ENCODE measurements around the gene ART1.

The ART1 gene

GRCh38 chr11:3666023-3666530 lies 21.1 kb downstream of the ART1 start:
- no peak for DNase-seq

GRCh38 chr11:3667149-3668035 lies 22.5 kb downstream of the ART1 start:
- no peak for DNase-seq

- no peak for DNase-seq
Observed at GRCh38 chr11:3669128-3669527, 24.2 kb downstream of the ART1 start.

- DNase-seq: no peak
Observed at GRCh38 chr11:3669742-3670183, 24.8 kb downstream of the ART1 start.

GRCh38 chr11:3671334-3672254 lies 26.7 kb downstream of the ART1 start, which contains the start of gene CHRNA10:
Gene CHRNA10 (minus strand): TSS chr11:3671384. CDS start chr11:3671312, 72 bp downstream.
- no peak for DNase-seq

- DNase-seq: peak; percentile 12
Observed at GRCh38 chr11:3674189-3674588, 29.3 kb downstream of the ART1 start.

- DNase-seq: no peak
Observed at GRCh38 chr11:3675971-3676370, 31.0 kb downstream of the ART1 start.

GRCh38 chr11:3679077-3679476 lies 34.1 kb downstream of the ART1 start:
- no peak for DNase-seq

GRCh38 chr11:3683039-3683438 lies 38.1 kb downstream of the ART1 start:
- DNase-seq: no peak

- no peak for DNase-seq
Observed at GRCh38 chr11:3684129-3684818, 39.3 kb downstream of the ART1 start.

GRCh38 chr11:3684819-3685172 lies 39.9 kb downstream of the ART1 start:
- DNase-seq: no peak

GRCh38 chr11:3685923-3686322 lies 41.0 kb downstream of the ART1 start:
- DNase-seq: no peak

- peak; percentile 4 for DNase-seq
Observed at GRCh38 chr11:3686751-3687150, 41.8 kb downstream of the ART1 start.

GRCh38 chr11:3700410-3700809 lies 55.5 kb downstream of the ART1 start:
- DNase-seq: no peak

GRCh38 chr11:3700910-3701309 lies 56.0 kb downstream of the ART1 start:
- DNase-seq: no peak

- DNase-seq: no peak
Observed at GRCh38 chr11:3703383-3703782, 58.5 kb downstream of the ART1 start.

GRCh38 chr11:3707176-3707575 lies 62.2 kb downstream of the ART1 start:
- peak; percentile 33 for DNase-seq

- DNase-seq: no peak
Observed at GRCh38 chr11:3709977-3710376, 65.0 kb downstream of the ART1 start.

- peak; percentile 11 for DNase-seq
Observed at GRCh38 chr11:3710485-3711259, 65.7 kb downstream of the ART1 start.

- DNase-seq: no peak
Observed at GRCh38 chr11:3712274-3712673, 67.3 kb downstream of the ART1 start.
